CD8-positive, alpha-beta memory T cell (primary cell): ENCODE results near the gene GPR83. TPM values are rescaled to one million over a fixed set of nuclear protein-coding genes. Genes with fewer than 3 reads are reported as not detected.
"Not testable (repeated sequence)": the region's sequence is repeated elsewhere in the genome, so short reads cannot be mapped to it uniquely, and the experiment has no call there.

ENCODE experiments used
- CTCF ChIA-PET: fragments of 350-600 bp; sonication (Branson Sonifier 250); formaldehyde crosslinking; loops from one replicate; lab custom pipeline; 2021; ENCODE audit warnings: antibody characterized with exemption; lab: Charles Lee
- POLR2A ChIA-PET: fragments of 350-600 bp; sonication (Branson Sonifier 250); formaldehyde crosslinking; loops from one replicate; lab custom pipeline; 2021; ENCODE audit warnings: antibody characterized with exemption; lab: Charles Lee
- DNase-seq, 5 donors: peaks; one replicate each; pipeline versions ENCODE4 v3.0.0 to v3.0.0-alpha.2; 2020 to 2022; ENCODE audit warnings: mixed read lengths in 1 of 5
- H3K27ac ChIP-seq: one replicate; pipeline ENCODE4 v1.7.0; 2013; ENCODE audit warnings: low read depth, mild to moderate bottlenecking, low read length, moderate library complexity
- H3K27me3 ChIP-seq: 2 replicates; pipeline ENCODE4 v1.7.0; 2013; ENCODE audit warnings: low read length, mild to moderate bottlenecking; ENCODE audit not compliant: insufficient read depth, poor library complexity, severe bottlenecking
- H3K36me3 ChIP-seq: 2 replicates; pipeline ENCODE4 v1.7.0; 2013; ENCODE audit warnings: mild to moderate bottlenecking, low read length, moderate library complexity; ENCODE audit not compliant: insufficient read depth
- H3K4me1 ChIP-seq: 2 replicates; pipeline ENCODE4 v1.7.0; 2013; ENCODE audit warnings: mild to moderate bottlenecking, low read length, moderate library complexity; ENCODE audit not compliant: insufficient read depth
- H3K4me3 ChIP-seq: 2 replicates; pipeline ENCODE4 v1.7.0; 2013; ENCODE audit warnings: mild to moderate bottlenecking, low read length
- H3K9me3 ChIP-seq: 2 replicates; pipeline ENCODE4 v1.7.0; 2013; ENCODE audit warnings: mild to moderate bottlenecking, low read length
- H3K27ac Mint-ChIP-seq, 8 donors: one replicate each; pipeline ENCODE4 v1.8.0; 2020 to 2021; ENCODE audit warnings: mixed read lengths in 8 of 8, mild to moderate bottlenecking in 6 of 8, inconsistent platforms in 3 of 8, moderate library complexity in 3 of 8
- H3K27me3 Mint-ChIP-seq, 2 donors: one replicate each; pipeline ENCODE4 v1.8.0; 2020 to 2021; ENCODE audit warnings: mixed read lengths in 2 of 2, mild to moderate bottlenecking in 1 of 2, moderate library complexity in 1 of 2
- H3K36me3 Mint-ChIP-seq, 3 donors: one replicate each; pipeline ENCODE4 v1.8.0; 2020 to 2021; ENCODE audit warnings: mixed read lengths in 3 of 3, inconsistent platforms in 1 of 3, mild to moderate bottlenecking in 1 of 3
- H3K4me1 Mint-ChIP-seq, 3 donors: one replicate each; pipeline ENCODE4 v1.8.0; 2020 to 2021; ENCODE audit warnings: mixed read lengths in 3 of 3, inconsistent platforms in 1 of 3, mild to moderate bottlenecking in 1 of 3
- H3K4me3 Mint-ChIP-seq, 7 donors: one replicate each; pipeline ENCODE4 v1.8.0; 2020 to 2021; ENCODE audit warnings: mixed read lengths in 7 of 7, mild to moderate bottlenecking in 6 of 7, moderate library complexity in 4 of 7, inconsistent platforms in 2 of 7
- H3K9me3 Mint-ChIP-seq, 5 donors: one replicate each; pipeline ENCODE4 v1.8.0; 2020 to 2022; ENCODE audit warnings: mixed read lengths in 5 of 5, mild to moderate bottlenecking in 3 of 5, moderate library complexity in 2 of 5, inconsistent platforms in 1 of 5
- polyA plus RNA-seq: library from polyadenylated mRNA; unstranded; fragments of 300-500 nt; fragmentation: Illumina TruSeq; gene quantifications from one replicate; pipeline ENCODE4 v1.2.3, GENCODE V29; 2021
- total RNA-seq, 2 experiments: library from RNA; stranded (reverse); gene quantifications; one replicate each; pipeline ENCODE4 v1.2.3, GENCODE V29; 2021

The GPR83 gene
- total and polyA plus RNA-seq, 3 experiments from 2014 or later = 0.10 to 0.11 TPM; not detected in 1

DNA sequence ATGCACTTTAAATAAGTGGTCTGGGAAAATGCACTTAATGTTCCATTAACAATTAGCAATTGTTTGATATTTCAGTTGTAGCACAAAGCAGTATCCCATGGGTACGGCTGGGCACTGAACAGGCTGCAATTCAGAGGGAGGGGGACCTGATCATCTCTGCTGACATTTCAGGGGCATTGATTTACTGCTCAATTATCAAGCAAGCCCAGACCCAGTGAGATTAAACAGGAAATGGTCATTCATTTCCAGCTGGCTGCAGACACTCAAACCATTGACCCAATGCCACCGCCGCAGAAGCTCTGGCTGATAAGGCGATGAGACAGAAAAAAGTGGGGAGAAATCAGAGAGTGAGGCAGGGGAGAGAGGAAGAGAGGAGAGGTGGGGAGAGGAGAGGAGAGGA, 1.2 kb downstream of the GPR83 start:
- CTCF ChIA-PET = no interaction called here
- Mint-ChIP-seq H3K27me3 (peaks cover 40 to 43% of the 10 kb centered on the region in 2 donors), H3K4me3 (no peak overlapping the region), H3K4me1 (peaks cover 6 to 8% (median 8%) of the 10 kb centered on the region in 3 donors), H3K9me3 (peaks cover 0 to 30% (median 8%) of the 10 kb centered on the region in 5 donors), H3K27ac (no peak overlapping the region), H3K36me3 (peaks cover 0 to 11% (median 1%) of the 10 kb centered on the region in 3 donors)
- DNase-seq = no peak
- Histone ChIP-seq H3K4me1 (no peaks in the 10 kb centered on the region), H3K36me3 (no peaks in the 10 kb centered on the region), H3K27ac (no peak overlapping the region), H3K27me3 (peaks cover 3% of the 10 kb centered on the region), H3K9me3 (no peaks in the 10 kb centered on the region), H3K4me3 (no peak overlapping the region)
- POLR2A ChIA-PET = no interaction called here

DNA sequence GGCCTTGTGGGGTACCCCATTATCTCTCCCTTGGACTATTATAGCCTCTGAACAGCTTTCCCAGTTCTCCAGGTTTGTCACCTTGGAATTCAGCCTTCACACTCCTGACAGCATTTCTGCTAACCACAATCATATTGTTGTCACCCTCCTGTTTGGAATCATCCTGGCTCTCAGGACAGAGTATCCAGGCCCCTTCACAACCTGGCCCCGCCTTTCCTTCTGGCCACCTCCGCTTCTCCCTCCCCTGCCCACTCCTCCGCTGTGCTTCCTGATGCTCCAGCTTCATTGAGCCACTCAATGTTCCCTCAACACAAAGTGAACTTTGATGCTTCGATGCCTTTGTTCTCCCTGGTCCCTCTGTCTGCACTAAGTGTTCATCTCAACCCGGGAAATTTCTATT, 3.1 kb downstream of the GPR83 start:
- no peaks in the 10 kb centered on the region for H3K36me3 ChIP-seq
- Mint-ChIP-seq H3K4me3 (no peak overlapping the region), H3K4me1 (peaks cover 6 to 8% (median 8%) of the 10 kb centered on the region in 3 donors)

DNA sequence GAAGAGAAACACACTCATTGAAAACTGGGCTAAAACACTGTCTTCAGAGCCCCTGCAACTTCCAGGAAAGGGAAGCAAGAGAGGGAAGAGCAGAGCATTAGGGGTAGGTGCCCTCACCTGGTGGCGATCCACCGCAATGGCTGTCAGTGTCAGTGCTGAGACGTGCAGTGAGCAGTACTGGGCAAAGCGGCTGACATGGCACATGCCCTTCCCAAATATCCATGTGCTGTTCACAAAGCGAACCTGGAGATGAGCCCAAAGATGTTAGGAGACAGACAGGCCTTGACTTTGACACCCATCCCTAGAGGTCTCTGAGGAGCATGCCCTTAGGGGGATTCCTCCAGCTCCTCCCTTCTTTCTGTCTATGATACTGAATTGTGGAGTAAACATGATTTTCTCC, 4.9 kb downstream of the GPR83 start:
- no peaks in the 10 kb centered on the region for H3K4me1 ChIP-seq
- Mint-ChIP-seq H3K27ac (no peak overlapping the region), H3K36me3 (peaks cover 0 to 6% (median 1%) of the 10 kb centered on the region in 3 donors), H3K4me1 (peaks cover 6 to 8% (median 8%) of the 10 kb centered on the region in 3 donors), H3K9me3 (peaks cover 0 to 12% (median 7%) of the 10 kb centered on the region in 5 donors), H3K4me3 (no peak overlapping the region), H3K27me3 (peaks cover 28 to 30% of the 10 kb centered on the region in 2 donors)
- H3K9me3 ChIP-seq = no peaks in the 10 kb centered on the region
- peaks cover 3% of the 10 kb centered on the region for H3K27me3 ChIP-seq
- ChIA-PET CTCF (no interaction called here), POLR2A (no interaction called here)
- no peak overlapping the region for H3K27ac ChIP-seq
- no peak for DNase-seq
- H3K36me3 ChIP-seq = no peaks in the 10 kb centered on the region
- H3K4me3 ChIP-seq = no peak overlapping the region

More for the DNA sequence above, 3.1 kb downstream of the GPR83 start:
- Mint-ChIP-seq H3K27ac (no peak overlapping the region), H3K9me3 (peaks cover 0 to 20% (median 5%) of the 10 kb centered on the region in 5 donors), H3K36me3 (peaks cover 0 to 6% (median 1%) of the 10 kb centered on the region in 3 donors), H3K27me3 (peaks cover 38 to 40% of the 10 kb centered on the region in 2 donors)
- no peak overlapping the region for H3K27ac ChIP-seq
- peaks cover 3% of the 10 kb centered on the region for H3K27me3 ChIP-seq
- DNase-seq = no peak
- H3K4me1 ChIP-seq = no peaks in the 10 kb centered on the region
- no peak overlapping the region for H3K4me3 ChIP-seq
- H3K9me3 ChIP-seq = no peaks in the 10 kb centered on the region
- POLR2A ChIA-PET = no interaction called here
- CTCF ChIA-PET = no interaction called here

DNA sequence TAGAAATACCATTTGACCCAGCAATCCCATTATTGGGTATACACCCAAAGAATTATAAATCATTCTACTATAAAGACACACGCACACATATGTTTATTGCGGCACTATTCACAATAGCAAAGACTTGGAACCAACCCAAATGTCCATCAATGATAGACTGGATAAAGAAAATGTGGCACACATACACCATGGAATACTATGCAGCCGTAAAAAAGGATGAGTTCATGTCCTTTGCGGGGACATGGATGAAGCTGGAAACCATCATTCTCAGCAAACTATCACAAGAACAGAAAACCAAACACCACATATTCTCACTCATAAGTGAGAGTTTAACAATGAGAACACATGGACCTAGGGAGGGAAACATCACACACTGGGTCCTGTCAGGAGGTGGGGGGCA, 9.3 kb downstream of the GPR83 start:
- H3K4me1 ChIP-seq, CTCF ChIA-PET, DNase-seq, H3K4me3 Mint-ChIP-seq, H3K27me3 Mint-ChIP-seq, H3K27ac ChIP-seq, H3K36me3 ChIP-seq, H3K27ac Mint-ChIP-seq, POLR2A ChIA-PET, H3K27me3 ChIP-seq, H3K9me3 Mint-ChIP-seq, H3K36me3 Mint-ChIP-seq, H3K9me3 ChIP-seq, H3K4me1 Mint-ChIP-seq, H3K4me3 ChIP-seq: not testable (repeated sequence)

DNA sequence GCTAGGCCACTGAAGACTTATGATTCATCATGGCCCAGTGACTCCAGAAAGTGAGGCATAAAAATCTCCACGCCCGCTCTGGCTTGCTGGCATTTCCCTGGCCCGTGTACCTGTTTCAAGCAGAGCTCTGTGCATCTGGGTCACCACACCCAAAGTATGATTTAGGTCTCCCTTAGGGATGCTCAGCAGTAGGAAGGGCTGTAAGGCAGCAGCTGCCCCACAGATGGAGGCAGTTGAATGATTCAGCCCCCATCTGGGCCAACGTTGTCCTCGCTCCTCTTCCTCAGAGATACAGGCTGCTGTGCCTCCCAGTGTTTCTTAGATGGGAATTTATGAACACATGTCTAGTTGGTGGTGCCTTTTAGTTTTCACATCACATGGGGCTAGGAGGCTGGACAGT, 21.6 kb downstream of the GPR83 start:
- Mint-ChIP-seq H3K27me3 (peaks cover 7 to 9% of the 10 kb centered on the region in 2 donors), H3K36me3 (peaks cover 0 to 14% (median 0%) of the 10 kb centered on the region in 3 donors), H3K9me3 (peaks cover 0 to 3% (median 0%) of the 10 kb centered on the region in 5 donors), H3K4me3 (no peak overlapping the region), H3K27ac (no peak overlapping the region), H3K4me1 (no peaks in the 10 kb centered on the region)
- no peak overlapping the region for H3K27ac ChIP-seq
- no peaks in the 10 kb centered on the region for H3K27me3 ChIP-seq
- no peaks in the 10 kb centered on the region for H3K4me1 ChIP-seq
- ChIA-PET POLR2A (no interaction called here), CTCF (no interaction called here)
- DNase-seq = no peak
- H3K4me3 ChIP-seq = no peak overlapping the region
- no peaks in the 10 kb centered on the region for H3K9me3 ChIP-seq
- H3K36me3 ChIP-seq = no peaks in the 10 kb centered on the region

DNA sequence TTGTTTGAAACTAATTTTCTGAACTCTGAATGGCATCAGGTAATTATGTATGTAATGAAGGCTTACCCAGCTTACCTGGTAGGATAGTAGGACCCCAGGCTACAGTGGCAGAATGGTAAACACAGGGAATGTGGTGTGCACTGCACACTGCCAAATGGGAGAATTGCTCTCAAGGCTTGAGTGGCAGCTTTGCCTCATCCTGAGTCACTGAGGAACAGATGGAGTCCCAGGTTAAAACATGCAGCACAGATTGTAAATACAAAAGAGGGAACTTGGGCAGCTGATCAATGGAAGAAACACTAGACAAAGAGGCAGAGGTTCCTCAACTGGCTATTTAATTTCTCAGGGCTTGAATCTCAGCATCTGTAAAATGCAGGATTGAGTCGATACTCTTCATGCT, 24.4 kb downstream of the GPR83 start:
- Histone ChIP-seq H3K4me3 (no peak overlapping the region), H3K27me3 (no peaks in the 10 kb centered on the region), H3K27ac (no peak overlapping the region), H3K4me1 (no peaks in the 10 kb centered on the region), H3K9me3 (no peaks in the 10 kb centered on the region), H3K36me3 (no peaks in the 10 kb centered on the region)
- DNase-seq = no peak
- CTCF ChIA-PET = no interaction called here
- H3K9me3 Mint-ChIP-seq = peaks cover 0 to 1% (median under 1%) of the 10 kb centered on the region in 5 donors
- no peak overlapping the region for H3K4me3 Mint-ChIP-seq
- H3K4me1 Mint-ChIP-seq = no peaks in the 10 kb centered on the region
- POLR2A ChIA-PET = no interaction called here
- peaks cover 0 to 4% (median 0%) of the 10 kb centered on the region in 3 donors for H3K36me3 Mint-ChIP-seq
- H3K27ac Mint-ChIP-seq = no peak overlapping the region
- peaks cover 2 to 9% of the 10 kb centered on the region in 2 donors for H3K27me3 Mint-ChIP-seq

DNA sequence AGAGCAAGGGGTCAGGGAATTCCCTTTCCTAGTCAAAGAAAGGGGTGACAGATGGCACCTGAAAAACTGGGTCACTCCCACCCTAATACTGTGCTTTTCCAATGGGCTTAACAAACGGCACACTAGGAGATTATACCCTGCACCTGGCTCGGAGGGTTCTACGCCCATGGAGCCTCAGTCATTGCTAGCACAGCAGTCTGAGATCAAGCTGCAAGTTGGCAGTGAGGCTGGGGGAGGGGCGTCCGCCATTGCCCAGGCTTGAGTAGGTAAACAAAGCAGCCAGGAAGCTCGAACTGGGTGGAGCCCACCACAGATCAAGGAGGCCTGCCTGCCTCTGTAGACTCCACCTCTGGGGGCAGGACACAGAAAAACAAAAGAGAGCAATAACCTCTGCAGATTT, 30.6 kb downstream of the GPR83 start:
- POLR2A ChIA-PET, H3K27me3 ChIP-seq, H3K36me3 ChIP-seq, H3K36me3 Mint-ChIP-seq, H3K9me3 Mint-ChIP-seq, H3K4me1 ChIP-seq, H3K27ac ChIP-seq, H3K9me3 ChIP-seq, DNase-seq, H3K4me3 ChIP-seq, CTCF ChIA-PET, H3K27me3 Mint-ChIP-seq: not testable (repeated sequence)
- Mint-ChIP-seq H3K4me1 (peaks cover 2 to 20% (median 15%) of the 10 kb centered on the region in 3 donors), H3K27ac (peak overlapping the region in 1 of 8 donors; percentile 25), H3K4me3 (peak overlapping the region in 1 of 7 donors; percentile 22)

DNA sequence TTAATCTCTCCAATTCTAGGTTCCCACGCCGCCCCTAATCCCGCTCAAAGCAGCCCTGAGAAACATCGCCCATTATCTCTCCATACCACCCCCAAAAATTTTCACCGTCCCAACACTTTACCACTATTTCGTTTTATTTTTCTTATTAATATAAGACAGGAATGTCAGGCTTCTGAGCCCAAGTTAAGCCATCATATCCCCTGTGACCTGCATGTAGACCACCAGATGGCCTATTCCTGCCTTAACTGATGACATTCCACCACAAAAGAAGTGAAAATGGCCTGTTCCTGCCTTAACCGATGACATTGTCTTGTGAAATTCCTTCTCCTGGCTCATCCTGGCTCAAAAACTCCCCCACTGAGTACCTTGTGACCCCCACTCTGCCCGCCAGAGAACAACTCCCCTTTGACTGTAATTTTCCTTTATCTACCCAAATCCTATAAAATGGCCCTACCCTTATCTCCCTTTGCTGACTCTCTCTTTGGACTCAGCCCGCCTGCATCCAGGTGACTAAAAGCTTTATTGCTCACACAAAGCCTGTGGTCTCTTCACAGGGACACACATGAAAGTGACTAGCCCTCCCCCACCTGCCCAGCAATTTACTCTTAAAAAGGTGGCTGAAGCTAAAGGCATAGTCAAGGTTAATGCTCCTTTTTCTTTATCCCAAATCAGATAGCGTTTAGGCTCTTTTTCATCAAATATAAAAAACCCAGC, 50.2 kb downstream of the GPR83 start:
- H3K27me3 ChIP-seq, H3K4me1 ChIP-seq, H3K9me3 Mint-ChIP-seq, DNase-seq, H3K9me3 ChIP-seq, H3K36me3 Mint-ChIP-seq, CTCF ChIA-PET, H3K27ac ChIP-seq, H3K4me3 Mint-ChIP-seq, H3K4me1 Mint-ChIP-seq, H3K27ac Mint-ChIP-seq, H3K4me3 ChIP-seq, H3K36me3 ChIP-seq, POLR2A ChIA-PET: not testable (repeated sequence)
- peaks cover 2 to 34% of the 10 kb centered on the region in 2 donors for H3K27me3 Mint-ChIP-seq
